K562 (cell line): ENCODE data around the gene KRT26. TPM values are rescaled to one million over a fixed set of nuclear protein-coding genes. Genes with fewer than 3 reads are reported as not detected.

Source experiments
- ARID3A ChIP-seq: IDR thresholded peaks from 2 replicates; pipeline ENCODE4 v1.6.1; 2012; ENCODE audit warnings: low read depth, low read length, improper control_type of control experiment, borderline replicate concordance
- CC2D1A ChIP-seq: fragments of 450-650 bp; IDR thresholded peaks from 2 replicates; pipeline ENCODE4 v1.6.1; 2017; ENCODE audit warnings: mild to moderate bottlenecking
- ETV1 ChIP-seq: fragments of 450-650 bp; conservative IDR thresholded peaks from 2 replicates; pipeline ENCODE4 v1.6.1; 2016; ENCODE audit warnings: missing genetic modification characterization, control low read depth, low read depth, missing compliant biosample characterization
- FIP1L1 ChIP-seq: fragments of 200-400 bp; formaldehyde crosslinking; IDR thresholded peaks from 2 replicates; pipeline ENCODE4 v1.6.1; 2018; ENCODE audit warnings: mild to moderate bottlenecking, low read depth, low read length; ENCODE audit not compliant: poor library complexity, severe bottlenecking
- GATA2 ChIP-seq: sonication (generic); formaldehyde crosslinking; IDR thresholded peaks from 2 replicates; pipeline ENCODE4 v1.4.0; 2020; ENCODE audit warnings: mild to moderate bottlenecking, missing genetic modification reagents
- HDAC2 ChIP-seq: fragments of 450-650 bp; IDR thresholded peaks from 2 replicates; pipeline ENCODE4 v1.6.1; 2016; ENCODE audit warnings: mild to moderate bottlenecking
- HLTF ChIP-seq: fragments of 450-650 bp; IDR thresholded peaks from 2 replicates; pipeline ENCODE4 v1.6.1; 2016
- KAT7 ChIP-seq: sonication (generic); formaldehyde crosslinking; IDR thresholded peaks from 2 replicates; pipeline ENCODE4 v1.8.0; 2022; ENCODE audit warnings: missing genetic modification reagents, mild to moderate bottlenecking, borderline replicate concordance
- LEF1 ChIP-seq: fragments of 450-650 bp; IDR thresholded peaks from 2 replicates; pipeline ENCODE4 v1.6.1; 2016; ENCODE audit warnings: mild to moderate bottlenecking
- NCOR1 ChIP-seq: fragments of 450-650 bp; IDR thresholded peaks from 2 replicates; pipeline ENCODE4 v1.6.1; 2016; ENCODE audit warnings: mild to moderate bottlenecking, moderate library complexity
- NFIC ChIP-seq: fragments of 450-650 bp; IDR thresholded peaks from 2 replicates; pipeline ENCODE4 v1.6.1; 2017; ENCODE audit warnings: mild to moderate bottlenecking, inconsistent platforms
- NFXL1 ChIP-seq: fragments of 450-650 bp; formaldehyde crosslinking; IDR thresholded peaks from 2 replicates; pipeline ENCODE4 v1.4.0; 2021; ENCODE audit warnings: mild to moderate bottlenecking
- RCOR1 ChIP-seq, 2 experiments: IDR thresholded peaks; 2 replicates each; pipeline ENCODE4 v1.6.1; 2012; ENCODE audit warnings: low read depth in 2 of 2, low read length in 2 of 2, borderline replicate concordance in 1 of 2, improper control_type of control experiment in 1 of 2
- SNAPC5 ChIP-seq: fragments of 250-450 bp; sonication (Bioruptor Pico); IDR thresholded peaks from 2 replicates; pipeline ENCODE4 v1.8.0; 2021; ENCODE audit warnings: moderate library complexity, mild to moderate bottlenecking, inconsistent platforms
- SOX6 ChIP-seq: fragments of 450-650 bp; IDR thresholded peaks from 2 replicates; pipeline ENCODE4 v1.6.1; 2014; ENCODE audit warnings: mild to moderate bottlenecking
- polyA plus RNA-seq, 8 experiments: library from polyadenylated mRNA; depleted of rRNA in 4 of 8; stranded (reverse) in 5 of 8; unstranded in 3 of 8; fragments of >200 nt; fragmentation: Nextera tagmentation in 2 of 8; fragmentation: Illumina TruSeq in 1 of 8; extraction: Ambion mirVana in 2 of 8; extraction: Trizol in 1 of 8; gene quantifications; 2 replicates each; pipeline versions ENCODE4 v1.2.1 to v1.2.3, GENCODE V29; 2011 to 2014; ENCODE audit warnings: inconsistent platforms in 1 of 8, missing spikeins in 1 of 8
- total RNA-seq, 7 experiments: library from RNA; depleted of rRNA in 6 of 7; stranded (reverse); fragments of >200 nt in 6 of 7; fragmentation: Illumina TruSeq in 2 of 7; extraction: Trizol in 2 of 7; gene quantifications; 2 replicates each; pipeline versions ENCODE4 v1.2.1 to v1.2.3, GENCODE V29; 2011 to 2021; ENCODE audit warnings: low replicate concordance in 1 of 7
- TF ChIP-seq, protein P1 (sequence below): sonication (generic); formaldehyde crosslinking; IDR thresholded peaks from 2 replicates; pipeline ENCODE4 v1.8.0; 2023; ENCODE audit warnings: missing genetic modification reagents, mild to moderate bottlenecking, borderline replicate concordance
- TF ChIP-seq, protein P2 (sequence below): sonication (generic); formaldehyde crosslinking; IDR thresholded peaks from 2 replicates; pipeline ENCODE4 v1.8.0; 2022; ENCODE audit warnings: missing genetic modification reagents, mild to moderate bottlenecking, moderate library complexity, borderline replicate concordance
- TF ChIP-seq, protein P3 (sequence below): fragments of 450-650 bp; IDR thresholded peaks from 2 replicates; pipeline ENCODE4 v1.6.1; 2016; ENCODE audit warnings: missing biosample characterization, missing genetic modification characterization
- TF ChIP-seq, protein P4 (sequence below): fragments of 450-650 bp; IDR thresholded peaks from 2 replicates; pipeline ENCODE4 v1.6.1; 2016

KRT26 gene
- total and polyA plus RNA-seq, 9 of the 15 experiments (the other 6 are each of a cell fraction or from before 2014, with no cell fraction given): not detected

DNA sequence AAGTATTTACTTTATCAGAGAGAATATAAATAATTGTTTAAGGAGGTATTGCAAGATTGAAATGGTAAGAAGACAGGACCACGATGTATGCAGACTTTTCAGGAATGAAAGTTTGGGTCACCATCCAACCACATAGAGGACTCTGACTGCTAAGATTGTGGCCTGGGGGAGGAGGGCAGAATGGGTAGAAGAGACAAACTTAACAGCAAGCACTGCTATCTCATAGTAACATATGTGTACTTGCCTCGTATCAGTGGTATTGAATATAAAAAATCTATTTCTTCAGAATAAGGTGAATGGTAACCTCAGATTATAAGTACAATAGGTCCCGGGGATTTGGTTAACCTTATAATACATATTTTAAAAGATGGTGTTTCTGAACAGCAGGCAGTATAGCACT is 44.6 kb upstream of the KRT26 start (continued):
- TF ChIP-seq, protein P1, sequence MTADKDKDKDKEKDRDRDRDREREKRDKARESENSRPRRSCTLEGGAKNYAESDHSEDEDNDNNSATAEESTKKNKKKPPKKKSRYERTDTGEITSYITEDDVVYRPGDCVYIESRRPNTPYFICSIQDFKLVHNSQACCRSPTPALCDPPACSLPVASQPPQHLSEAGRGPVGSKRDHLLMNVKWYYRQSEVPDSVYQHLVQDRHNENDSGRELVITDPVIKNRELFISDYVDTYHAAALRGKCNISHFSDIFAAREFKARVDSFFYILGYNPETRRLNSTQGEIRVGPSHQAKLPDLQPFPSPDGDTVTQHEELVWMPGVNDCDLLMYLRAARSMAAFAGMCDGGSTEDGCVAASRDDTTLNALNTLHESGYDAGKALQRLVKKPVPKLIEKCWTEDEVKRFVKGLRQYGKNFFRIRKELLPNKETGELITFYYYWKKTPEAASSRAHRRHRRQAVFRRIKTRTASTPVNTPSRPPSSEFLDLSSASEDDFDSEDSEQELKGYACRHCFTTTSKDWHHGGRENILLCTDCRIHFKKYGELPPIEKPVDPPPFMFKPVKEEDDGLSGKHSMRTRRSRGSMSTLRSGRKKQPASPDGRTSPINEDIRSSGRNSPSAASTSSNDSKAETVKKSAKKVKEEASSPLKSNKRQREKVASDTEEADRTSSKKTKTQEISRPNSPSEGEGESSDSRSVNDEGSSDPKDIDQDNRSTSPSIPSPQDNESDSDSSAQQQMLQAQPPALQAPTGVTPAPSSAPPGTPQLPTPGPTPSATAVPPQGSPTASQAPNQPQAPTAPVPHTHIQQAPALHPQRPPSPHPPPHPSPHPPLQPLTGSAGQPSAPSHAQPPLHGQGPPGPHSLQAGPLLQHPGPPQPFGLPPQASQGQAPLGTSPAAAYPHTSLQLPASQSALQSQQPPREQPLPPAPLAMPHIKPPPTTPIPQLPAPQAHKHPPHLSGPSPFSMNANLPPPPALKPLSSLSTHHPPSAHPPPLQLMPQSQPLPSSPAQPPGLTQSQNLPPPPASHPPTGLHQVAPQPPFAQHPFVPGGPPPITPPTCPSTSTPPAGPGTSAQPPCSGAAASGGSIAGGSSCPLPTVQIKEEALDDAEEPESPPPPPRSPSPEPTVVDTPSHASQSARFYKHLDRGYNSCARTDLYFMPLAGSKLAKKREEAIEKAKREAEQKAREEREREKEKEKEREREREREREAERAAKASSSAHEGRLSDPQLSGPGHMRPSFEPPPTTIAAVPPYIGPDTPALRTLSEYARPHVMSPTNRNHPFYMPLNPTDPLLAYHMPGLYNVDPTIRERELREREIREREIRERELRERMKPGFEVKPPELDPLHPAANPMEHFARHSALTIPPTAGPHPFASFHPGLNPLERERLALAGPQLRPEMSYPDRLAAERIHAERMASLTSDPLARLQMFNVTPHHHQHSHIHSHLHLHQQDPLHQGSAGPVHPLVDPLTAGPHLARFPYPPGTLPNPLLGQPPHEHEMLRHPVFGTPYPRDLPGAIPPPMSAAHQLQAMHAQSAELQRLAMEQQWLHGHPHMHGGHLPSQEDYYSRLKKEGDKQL (CRISPR knock-in tag): no peak
- no peak for TF ChIP-seq HLTF
- TF ChIP-seq KAT7 (CRISPR knock-in tag): no peak
- TF ChIP-seq GATA2: no peak
- TF ChIP-seq SOX6: 0 out of 2 replicates have a peak, but pooled peaks have one; percentile 44
- 0 out of 2 replicates have a peak, but pooled peaks have one; percentile 17 for TF ChIP-seq HDAC2
- TF ChIP-seq, protein P2, sequence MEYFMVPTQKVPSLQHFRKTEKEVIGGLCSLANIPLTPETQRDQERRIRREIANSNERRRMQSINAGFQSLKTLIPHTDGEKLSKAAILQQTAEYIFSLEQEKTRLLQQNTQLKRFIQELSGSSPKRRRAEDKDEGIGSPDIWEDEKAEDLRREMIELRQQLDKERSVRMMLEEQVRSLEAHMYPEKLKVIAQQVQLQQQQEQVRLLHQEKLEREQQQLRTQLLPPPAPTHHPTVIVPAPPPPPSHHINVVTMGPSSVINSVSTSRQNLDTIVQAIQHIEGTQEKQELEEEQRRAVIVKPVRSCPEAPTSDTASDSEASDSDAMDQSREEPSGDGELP: no peak
- TF ChIP-seq LEF1: peak; percentile 22; the same call in 1 of the 2 replicates
- peak; percentile 34; the same call in 1 of the 2 replicates for TF ChIP-seq NFIC
- TF ChIP-seq RCOR1 (IDR thresholded peaks at IDR 0.05; ENCODE audit: borderline replicate concordance in 1 of 2, low read depth in 2 of 2, low read length in 2 of 2): peak in 1 of 2 experiments; percentile 17; a peak in 1 of 4 replicates
- TF ChIP-seq ARID3A: peak; percentile 91; the same call in 1 of the 2 replicates
- TF ChIP-seq FIP1L1: no peak
- peak; percentile 58 for TF ChIP-seq NCOR1
- TF ChIP-seq ETV1 (tag): no peak
- TF ChIP-seq SNAPC5 (CRISPR knock-in tag): no peak
- peak; percentile 47; the same call in 1 of the 2 replicates for TF ChIP-seq CC2D1A
- TF ChIP-seq NFXL1: no peak
- TF ChIP-seq, protein P3, sequence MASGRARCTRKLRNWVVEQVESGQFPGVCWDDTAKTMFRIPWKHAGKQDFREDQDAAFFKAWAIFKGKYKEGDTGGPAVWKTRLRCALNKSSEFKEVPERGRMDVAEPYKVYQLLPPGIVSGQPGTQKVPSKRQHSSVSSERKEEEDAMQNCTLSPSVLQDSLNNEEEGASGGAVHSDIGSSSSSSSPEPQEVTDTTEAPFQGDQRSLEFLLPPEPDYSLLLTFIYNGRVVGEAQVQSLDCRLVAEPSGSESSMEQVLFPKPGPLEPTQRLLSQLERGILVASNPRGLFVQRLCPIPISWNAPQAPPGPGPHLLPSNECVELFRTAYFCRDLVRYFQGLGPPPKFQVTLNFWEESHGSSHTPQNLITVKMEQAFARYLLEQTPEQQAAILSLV (tag): no peak
- TF ChIP-seq, protein P4, sequence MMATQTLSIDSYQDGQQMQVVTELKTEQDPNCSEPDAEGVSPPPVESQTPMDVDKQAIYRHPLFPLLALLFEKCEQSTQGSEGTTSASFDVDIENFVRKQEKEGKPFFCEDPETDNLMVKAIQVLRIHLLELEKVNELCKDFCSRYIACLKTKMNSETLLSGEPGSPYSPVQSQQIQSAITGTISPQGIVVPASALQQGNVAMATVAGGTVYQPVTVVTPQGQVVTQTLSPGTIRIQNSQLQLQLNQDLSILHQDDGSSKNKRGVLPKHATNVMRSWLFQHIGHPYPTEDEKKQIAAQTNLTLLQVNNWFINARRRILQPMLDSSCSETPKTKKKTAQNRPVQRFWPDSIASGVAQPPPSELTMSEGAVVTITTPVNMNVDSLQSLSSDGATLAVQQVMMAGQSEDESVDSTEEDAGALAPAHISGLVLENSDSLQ: no peak
